Pancreas (tissue), 10 donors: ENCODE results near the gene ADAMTS2. TPM values are rescaled to one million over a fixed set of nuclear protein-coding genes. Genes with fewer than 3 reads are reported as not detected.
A peak's percentile ranks its signal among the peaks of the same experiment; 100 is the strongest.

Experiments used
- ATAC-seq, 4 donors: fragments of 200-7000 bp; cut with Tn5 transposase; one replicate each; pipeline versions ENCODE4 v1.8.0 to v1.9.1; 2020; ENCODE audit warnings: mild to moderate bottlenecking in 4 of 4, moderate library complexity in 4 of 4
- DNase-seq, 6 donors: peaks; one replicate each; pipeline ENCODE4 v3.0.0-alpha.2; 2020
- FAIRE-seq: peaks from 2 replicates; lab custom pipeline; 2012; peaks lifted over from hg19 to GRCh38; lab: Jason Lieb, UNC
- H3K27ac ChIP-seq, 4 donors: fragments of 200-600 bp; sonication (generic); 1 replicate in 3 of 4; 2 replicates in 1 of 4; pipeline versions ENCODE4 v1.5.0 to v1.8.0; 2020
- H3K27me3 ChIP-seq, 4 donors: fragments of 200-600 bp; one replicate each; pipeline ENCODE4 v1.8.0; 2021
- H3K36me3 ChIP-seq, 3 donors: fragments of 200-600 bp; sonication (generic) in 1 of 3; one replicate each; pipeline versions ENCODE4 v1.5.0 to v1.8.0; 2020 to 2021
- H3K4me1 ChIP-seq, 3 donors: fragments of 200-600 bp; one replicate each; pipeline ENCODE4 v1.8.0; 2021
- H3K4me3 ChIP-seq, 4 donors: fragments of 200-600 bp; sonication (generic) in 2 of 4; one replicate each; pipeline versions ENCODE4 v1.5.0 to v1.8.0; 2020 to 2021
- H3K9me3 ChIP-seq, 4 donors: fragments of 200-600 bp; one replicate each; pipeline ENCODE4 v1.8.0; 2021
- WGBS, 2 donors: extraction: QIAGEN DNeasy Blood & Tissue Kit; methylation state at CpG; one replicate each; pipeline ENCODE4 v1.1.7; 2013; 5-methylcytosine and 5-hydroxymethylcytosine counted together
- intact Hi-C, 3 donors: fragments of 100-400 bp; cut with DNase I; formaldehyde crosslinking; loops; one replicate each; pipeline versions ENCODE4 v1.11.1 to v1.14.2; 2022
- polyA plus RNA-seq, 2 donors: library from polyadenylated mRNA; stranded (reverse); fragments of 200-250 nt; gene quantifications; one replicate each; pipeline ENCODE4 v1.2.3, GENCODE V29; 2013
- total RNA-seq, 6 donors: library from RNA; stranded (reverse); fragmentation: NEBNext Ultra II Directional in 4 of 6; extraction: Animal tissue kit (Norgen Biotek cat#: 25700) in 4 of 6; gene quantifications; one replicate each; pipeline versions ENCODE4 v1.2.1 to v1.2.4, GENCODE V29; 2021 to 2023
- TF ChIP-seq, protein P1 (sequence below), 4 donors: fragments of 200-600 bp; sonication (generic) in 3 of 4; IDR thresholded peaks; one replicate each; pipeline versions ENCODE4 v1.5.0 to v1.8.0; 2021; ENCODE audit warnings: antibody characterized with exemption in 4 of 4
- donor health status: healthy with polysubstance abuse.
- donor health status: DM: no; HTN: no; CAD: no; lungs with moderate emphysema.
- donor health status: DM: no; HTN: no; CAD: no.
- donor health status: control.
- donor health status: control.
- donor health status: Bipolar disorder and iron deficiency.
- donor health status: DM: yes; HTN: yes; CAD: no.
- donor health status: DM: no; HTN: no; CAD: no.
- donor health status: DM: no; HTN: no; CAD: no.
- donor health status: DM: yes; HTN: yes; CAD: no.

ADAMTS2 gene
- total and polyA plus RNA-seq, 8 donors: 1.3 to 18.5 (median 5.8) TPM

DNA sequence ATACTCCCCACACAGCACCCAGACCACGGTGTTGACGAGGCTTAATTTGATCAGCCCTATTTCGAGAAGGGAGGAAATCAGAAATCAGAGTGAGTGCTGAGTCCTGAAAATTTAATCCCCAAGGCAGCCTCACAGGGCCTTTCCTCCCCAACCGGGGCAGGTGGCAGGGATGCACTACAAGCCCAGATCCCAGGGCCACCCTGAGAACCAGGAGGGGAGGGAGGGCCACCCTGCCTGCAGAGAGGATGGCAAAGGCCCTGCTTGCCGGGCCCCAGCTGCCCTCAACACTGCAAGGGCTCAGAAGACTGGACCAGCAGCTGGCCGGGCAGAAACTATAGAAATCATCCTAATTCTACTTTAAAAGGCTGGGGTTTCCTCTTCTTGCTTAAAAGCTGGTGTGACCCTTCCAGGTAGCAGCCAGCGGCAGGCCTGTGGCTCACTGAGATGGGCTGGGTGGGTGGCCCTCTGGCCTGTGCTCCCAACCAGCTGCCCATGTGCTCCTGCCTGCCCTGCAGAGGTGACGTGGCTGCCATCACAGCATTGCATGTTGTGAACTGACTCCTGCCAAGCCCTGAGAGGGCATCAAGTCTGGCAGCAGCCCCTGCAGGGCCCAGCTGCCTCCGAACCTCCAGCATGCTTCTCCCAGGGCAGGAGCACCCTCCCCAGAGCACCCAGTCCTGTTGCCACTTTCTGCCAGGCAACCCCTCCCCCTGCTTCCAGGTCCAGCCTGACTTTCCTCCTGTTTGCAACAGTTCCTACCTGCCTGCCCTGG is 122.8 kb downstream of the ADAMTS2 start:
- no peaks in the 10 kb centered on the region for H3K36me3 ChIP-seq
- no peaks in the 10 kb centered on the region for H3K9me3 ChIP-seq
- intact Hi-C loops: no loop called here
- 69 to 70% methylated on average over 9 of the region's 9 CpGs for WGBS, 2 donors
- H3K27ac ChIP-seq: no peak overlapping the region
- ATAC-seq: no peak
- TF ChIP-seq, protein P1, sequence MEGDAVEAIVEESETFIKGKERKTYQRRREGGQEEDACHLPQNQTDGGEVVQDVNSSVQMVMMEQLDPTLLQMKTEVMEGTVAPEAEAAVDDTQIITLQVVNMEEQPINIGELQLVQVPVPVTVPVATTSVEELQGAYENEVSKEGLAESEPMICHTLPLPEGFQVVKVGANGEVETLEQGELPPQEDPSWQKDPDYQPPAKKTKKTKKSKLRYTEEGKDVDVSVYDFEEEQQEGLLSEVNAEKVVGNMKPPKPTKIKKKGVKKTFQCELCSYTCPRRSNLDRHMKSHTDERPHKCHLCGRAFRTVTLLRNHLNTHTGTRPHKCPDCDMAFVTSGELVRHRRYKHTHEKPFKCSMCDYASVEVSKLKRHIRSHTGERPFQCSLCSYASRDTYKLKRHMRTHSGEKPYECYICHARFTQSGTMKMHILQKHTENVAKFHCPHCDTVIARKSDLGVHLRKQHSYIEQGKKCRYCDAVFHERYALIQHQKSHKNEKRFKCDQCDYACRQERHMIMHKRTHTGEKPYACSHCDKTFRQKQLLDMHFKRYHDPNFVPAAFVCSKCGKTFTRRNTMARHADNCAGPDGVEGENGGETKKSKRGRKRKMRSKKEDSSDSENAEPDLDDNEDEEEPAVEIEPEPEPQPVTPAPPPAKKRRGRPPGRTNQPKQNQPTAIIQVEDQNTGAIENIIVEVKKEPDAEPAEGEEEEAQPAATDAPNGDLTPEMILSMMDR (IDR thresholded peaks at IDR 0.05): no peak
- peak in 1 of 6 donors; percentile 34 for DNase-seq
- H3K4me3 ChIP-seq: no peak overlapping the region
- H3K27me3 ChIP-seq: no peaks in the 10 kb centered on the region
- no peaks in the 10 kb centered on the region for H3K4me1 ChIP-seq
- no peak for FAIRE-seq

DNA sequence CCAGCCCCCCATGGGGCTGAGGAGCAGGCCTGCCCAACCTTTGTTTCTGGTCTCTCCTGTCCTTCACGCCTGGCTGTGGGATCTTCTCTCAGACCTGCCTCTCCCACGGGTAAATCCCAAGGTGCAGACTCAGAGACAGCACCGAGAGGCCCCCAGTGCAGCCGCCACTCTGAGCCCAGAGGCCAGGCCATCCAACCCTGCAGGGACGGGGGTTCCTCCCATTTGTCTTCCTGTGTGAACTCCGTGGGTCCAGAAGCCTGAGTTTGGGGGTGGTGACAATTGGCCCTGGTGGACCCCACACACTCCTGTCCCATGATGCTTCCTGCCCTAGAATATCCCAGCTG is 123.4 kb downstream of the ADAMTS2 start:
- H3K27me3 ChIP-seq: no peaks in the 10 kb centered on the region
- no peaks in the 10 kb centered on the region for H3K4me1 ChIP-seq
- H3K9me3 ChIP-seq: no peaks in the 10 kb centered on the region
- 58 to 68% methylated on average over 6 of the region's 6 CpGs for whole genome bisulfite sequencing, 2 donors
- H3K4me3 ChIP-seq: no peak overlapping the region
- TF ChIP-seq, protein P1 (IDR thresholded peaks at IDR 0.05): no peak
- H3K27ac ChIP-seq: no peak overlapping the region
- DNase-seq (peak in 1 of 6 donors; percentile 36), ATAC-seq (no peak), FAIRE-seq (no peak)
- intact Hi-C loops: no loop called here
- no peaks in the 10 kb centered on the region for H3K36me3 ChIP-seq

GRCh38 chr5:179221196-179221876 is 123.9 kb downstream of the ADAMTS2 start:
- 73 to 80% methylated on average over 14 of the region's 14 CpGs for WGBS, 2 donors
- Histone ChIP-seq H3K9me3 (no peaks in the 10 kb centered on the region), H3K27ac (no peak overlapping the region), H3K27me3 (no peaks in the 10 kb centered on the region), H3K4me1 (no peaks in the 10 kb centered on the region), H3K4me3 (no peak overlapping the region), H3K36me3 (no peaks in the 10 kb centered on the region)
- ATAC-seq: no peak
- TF ChIP-seq, protein P1 (IDR thresholded peaks at IDR 0.05): no peak
- no peak for FAIRE-seq
- peak in 1 of 6 donors; percentile 22 for DNase-seq
- intact Hi-C loops: no loop called here

DNA sequence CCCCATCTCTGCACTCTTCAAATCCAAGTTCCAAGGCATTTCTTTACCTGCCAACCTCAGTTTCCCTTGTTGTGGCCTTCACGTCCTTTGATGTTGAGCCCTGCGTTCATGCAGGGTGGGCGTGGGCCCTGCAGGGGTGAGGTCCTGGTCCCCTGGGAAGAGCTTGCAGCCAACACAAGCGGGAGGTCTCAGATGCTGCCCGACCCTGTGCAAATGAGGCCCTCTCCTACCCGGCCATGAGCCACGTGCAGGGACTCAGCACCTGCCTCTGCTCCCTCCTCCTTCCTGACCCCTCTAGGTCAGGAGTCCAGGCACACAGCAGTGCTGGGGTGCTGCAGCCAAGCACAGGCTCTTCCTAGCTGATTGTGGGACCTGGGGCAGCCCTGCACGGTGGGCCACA is 124.5 kb downstream of the ADAMTS2 start:
- no peaks in the 10 kb centered on the region for H3K4me1 ChIP-seq
- no peak overlapping the region for H3K4me3 ChIP-seq
- ATAC-seq (no peak), FAIRE-seq (no peak), DNase-seq (peak in 1 of 6 donors; percentile 36)
- no peaks in the 10 kb centered on the region for H3K9me3 ChIP-seq
- TF ChIP-seq, protein P1 (IDR thresholded peaks at IDR 0.05): no peak
- no peak overlapping the region for H3K27ac ChIP-seq
- no peaks in the 10 kb centered on the region for H3K36me3 ChIP-seq
- no peaks in the 10 kb centered on the region for H3K27me3 ChIP-seq
- 47 to 54% methylated on average over 8 of the region's 8 CpGs for WGBS, 2 donors
- intact Hi-C loops: no loop called here
